Gastrocnemius medialis (tissue), 4 donors: ENCODE results near the gene PPARGC1A.

ENCODE experiments used
- POLR2A ChIP-seq, 2 donors: fragments of 450-650 bp; IDR thresholded peaks; one replicate each; pipeline ENCODE4 v1.6.1; 2017; ENCODE audit warnings: antibody characterized with exemption in 2 of 2, mild to moderate bottlenecking in 2 of 2, moderate library complexity in 2 of 2
- TF ChIP-seq, protein P1 (sequence below), 5 experiments: fragments of 450-650 bp in 3 of 5; fragments of 200-600 bp in 2 of 5; sonication (generic) in 2 of 5; IDR thresholded peaks in 4 of 5; conservative IDR thresholded peaks in 1 of 5; 1 replicate in 4 of 5; 2 replicates in 1 of 5; pipeline ENCODE4 v1.5.1; 2016 to 2019; ENCODE audit warnings: antibody characterized with exemption in 5 of 5, mild to moderate bottlenecking in 3 of 5, moderate library complexity in 3 of 5

DNA sequence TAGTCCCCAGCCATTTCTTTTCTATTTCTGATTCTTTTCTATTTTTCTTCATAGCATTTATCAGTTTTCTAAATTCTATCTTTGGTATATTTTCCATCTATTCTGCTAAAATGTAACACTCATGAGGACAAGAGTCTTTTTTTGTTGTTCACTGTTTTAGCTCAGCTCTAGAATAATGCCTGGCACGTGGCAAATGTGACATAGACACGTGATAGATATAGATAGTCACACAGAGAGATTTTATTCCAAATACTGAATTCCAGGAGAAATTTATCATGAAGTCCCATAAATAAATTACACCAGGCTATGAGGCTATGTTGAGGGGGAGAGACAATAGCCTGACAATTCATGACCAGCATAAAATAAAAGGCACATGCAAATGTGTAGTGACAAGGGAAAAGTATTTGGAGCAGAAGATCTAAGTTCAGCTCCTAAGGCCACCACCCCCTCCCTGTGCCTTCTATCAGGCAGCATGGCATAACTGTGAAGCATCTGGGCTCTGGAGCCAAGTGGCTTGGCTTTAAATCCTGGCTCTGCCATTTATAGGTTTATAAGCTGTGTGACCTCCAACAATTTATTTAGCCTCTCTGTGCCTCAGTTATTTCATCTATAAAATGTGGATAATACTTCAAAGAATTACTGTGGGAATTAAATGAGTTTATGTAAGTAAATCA is 25.7 kb upstream of the PPARGC1A start:
- TF ChIP-seq, protein P1, sequence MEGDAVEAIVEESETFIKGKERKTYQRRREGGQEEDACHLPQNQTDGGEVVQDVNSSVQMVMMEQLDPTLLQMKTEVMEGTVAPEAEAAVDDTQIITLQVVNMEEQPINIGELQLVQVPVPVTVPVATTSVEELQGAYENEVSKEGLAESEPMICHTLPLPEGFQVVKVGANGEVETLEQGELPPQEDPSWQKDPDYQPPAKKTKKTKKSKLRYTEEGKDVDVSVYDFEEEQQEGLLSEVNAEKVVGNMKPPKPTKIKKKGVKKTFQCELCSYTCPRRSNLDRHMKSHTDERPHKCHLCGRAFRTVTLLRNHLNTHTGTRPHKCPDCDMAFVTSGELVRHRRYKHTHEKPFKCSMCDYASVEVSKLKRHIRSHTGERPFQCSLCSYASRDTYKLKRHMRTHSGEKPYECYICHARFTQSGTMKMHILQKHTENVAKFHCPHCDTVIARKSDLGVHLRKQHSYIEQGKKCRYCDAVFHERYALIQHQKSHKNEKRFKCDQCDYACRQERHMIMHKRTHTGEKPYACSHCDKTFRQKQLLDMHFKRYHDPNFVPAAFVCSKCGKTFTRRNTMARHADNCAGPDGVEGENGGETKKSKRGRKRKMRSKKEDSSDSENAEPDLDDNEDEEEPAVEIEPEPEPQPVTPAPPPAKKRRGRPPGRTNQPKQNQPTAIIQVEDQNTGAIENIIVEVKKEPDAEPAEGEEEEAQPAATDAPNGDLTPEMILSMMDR (IDR thresholded peaks at IDR 0.05 in 4 of 5, conservative IDR thresholded peaks at IDR 0.05 in 1 of 5), result no peak
- no peak for TF ChIP-seq POLR2A (IDR thresholded peaks at IDR 0.05)
